ENCODE data around the gene SMC1A. TPM values are rescaled to one million over a fixed set of nuclear protein-coding genes. Genes with fewer than 3 reads are reported as not detected.

SMC1A gene
- total and polyA plus RNA-seq, 10 of the 15 experiments (the other 5 are each of a cell fraction or from before 2014, with no cell fraction given), result 25.6 to 158 (median 78.0) TPM

DNA sequence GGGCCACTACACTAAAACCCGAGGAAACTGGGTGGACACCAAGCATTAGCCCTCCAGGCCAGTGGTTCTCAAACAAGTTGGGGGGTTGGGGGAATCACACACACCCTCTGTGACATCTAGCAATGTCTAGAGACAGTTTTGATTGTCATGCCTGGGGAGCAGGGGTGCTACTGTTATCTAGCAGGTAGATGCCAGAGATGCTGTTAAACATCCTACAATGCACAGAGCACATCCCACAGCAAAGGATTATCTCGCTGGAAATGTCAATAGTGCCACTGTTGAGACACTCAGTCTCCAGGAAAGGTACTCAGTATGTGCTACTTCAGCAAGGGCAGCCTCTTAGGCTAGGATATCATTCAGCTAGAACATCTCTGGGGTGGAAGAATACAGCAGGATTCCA, 1.3 kb downstream of the SMC1A start:
- ATAC-seq, result no peak
- SMC1A ChIA-PET (ENCODE audit: uncharacterized antibody, unreplicated experiment), result interaction anchor here (1.9 kb wide), 1 partner anchor 8 kb away, joined by 8 read pairs; no protein-coding TSS in a partner anchor
- in situ Hi-C loops (cut with MboI) (no loop called here), intact Hi-C loops (cut with micrococcal nuclease; ENCODE audit: unreplicated experiment) (loop anchor here (5.0 kb wide), 1 partner anchor 199 kb away; no protein-coding TSS in a partner anchor)
- H4K20me1 ChIP-seq (ENCODE audit: control insufficient read depth, insufficient read depth), result no peaks in the 10 kb centered on the region; the same call in 1 of the 2 replicates
- 8% methylated on average over 2 of the region's 2 CpGs for WGBS (ENCODE audit: insufficient coverage, insufficient replicate concordance, low lambda C conversion rate, missing lambda C conversion rate)
- H2AFZ ChIP-seq (ENCODE audit: control insufficient read depth, low read depth, low read length), result no peak overlapping the region
- H3K4me3 ChIP-seq, result peak overlapping the region; percentile 80
- peak overlapping the region; percentile 100 for H3K4me2 ChIP-seq (ENCODE audit: control insufficient read depth, insufficient read depth)
- POLR2A ChIA-PET, result interaction anchor here (1.3 to 2.7 kb wide), 3 partner anchors 12 to 196 kb away, joined by 3 to 10 read pairs (median 4); partner anchors contain the start of gene KDM5C
- peaks cover 6% of the 10 kb centered on the region for H3K4me1 ChIP-seq (ENCODE audit: control insufficient read depth, insufficient read depth, low read length)
- TF ChIP-seq JUND (IDR thresholded peaks at IDR 0.05; ENCODE audit: low read depth, low read length) (no peak), ZNF24 (IDR thresholded peaks at IDR 0.05) (no peak), ZNF384 (IDR thresholded peaks at IDR 0.05; ENCODE audit: borderline replicate concordance, low read depth, low read length) (no peak), RUNX3 (IDR thresholded peaks at IDR 0.05; ENCODE audit: low read length) (no peak), MXI1 (IDR thresholded peaks at IDR 0.05; ENCODE audit: low read depth, low read length) (no peak), RB1 (IDR thresholded peaks at IDR 0.05; ENCODE audit: borderline replicate concordance) (no peak), POLR2AphosphoS2 (IDR thresholded peaks at IDR 0.05; ENCODE audit: low read depth, low read length) (no peak), CTCF (IDR thresholded peaks at IDR 0.05 in 2 of 3, conservative IDR thresholded peaks at IDR 0.05 in 1 of 3; ENCODE audit: control insufficient read depth in 2 of 3, extremely low read depth in 1 of 3, insufficient read depth in 1 of 3, low read depth in 3 of 3, low read length in 3 of 3) (no peak), CBX5 (IDR thresholded peaks at IDR 0.05; ENCODE audit: low read depth) (no peak), ZNF687 (IDR thresholded peaks at IDR 0.05) (no peak)
- TF ChIP-seq, protein P1, sequence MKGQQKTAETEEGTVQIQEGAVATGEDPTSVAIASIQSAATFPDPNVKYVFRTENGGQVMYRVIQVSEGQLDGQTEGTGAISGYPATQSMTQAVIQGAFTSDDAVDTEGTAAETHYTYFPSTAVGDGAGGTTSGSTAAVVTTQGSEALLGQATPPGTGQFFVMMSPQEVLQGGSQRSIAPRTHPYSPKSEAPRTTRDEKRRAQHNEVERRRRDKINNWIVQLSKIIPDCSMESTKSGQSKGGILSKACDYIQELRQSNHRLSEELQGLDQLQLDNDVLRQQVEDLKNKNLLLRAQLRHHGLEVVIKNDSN (IDR thresholded peaks at IDR 0.05; ENCODE audit: borderline replicate concordance, extremely low read length, insufficient read depth, low read depth, low read length), result no peak
- TF ChIP-seq, protein P2, sequence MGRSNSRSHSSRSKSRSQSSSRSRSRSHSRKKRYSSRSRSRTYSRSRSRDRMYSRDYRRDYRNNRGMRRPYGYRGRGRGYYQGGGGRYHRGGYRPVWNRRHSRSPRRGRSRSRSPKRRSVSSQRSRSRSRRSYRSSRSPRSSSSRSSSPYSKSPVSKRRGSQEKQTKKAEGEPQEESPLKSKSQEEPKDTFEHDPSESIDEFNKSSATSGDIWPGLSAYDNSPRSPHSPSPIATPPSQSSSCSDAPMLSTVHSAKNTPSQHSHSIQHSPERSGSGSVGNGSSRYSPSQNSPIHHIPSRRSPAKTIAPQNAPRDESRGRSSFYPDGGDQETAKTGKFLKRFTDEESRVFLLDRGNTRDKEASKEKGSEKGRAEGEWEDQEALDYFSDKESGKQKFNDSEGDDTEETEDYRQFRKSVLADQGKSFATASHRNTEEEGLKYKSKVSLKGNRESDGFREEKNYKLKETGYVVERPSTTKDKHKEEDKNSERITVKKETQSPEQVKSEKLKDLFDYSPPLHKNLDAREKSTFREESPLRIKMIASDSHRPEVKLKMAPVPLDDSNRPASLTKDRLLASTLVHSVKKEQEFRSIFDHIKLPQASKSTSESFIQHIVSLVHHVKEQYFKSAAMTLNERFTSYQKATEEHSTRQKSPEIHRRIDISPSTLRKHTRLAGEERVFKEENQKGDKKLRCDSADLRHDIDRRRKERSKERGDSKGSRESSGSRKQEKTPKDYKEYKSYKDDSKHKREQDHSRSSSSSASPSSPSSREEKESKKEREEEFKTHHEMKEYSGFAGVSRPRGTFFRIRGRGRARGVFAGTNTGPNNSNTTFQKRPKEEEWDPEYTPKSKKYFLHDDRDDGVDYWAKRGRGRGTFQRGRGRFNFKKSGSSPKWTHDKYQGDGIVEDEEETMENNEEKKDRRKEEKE (IDR thresholded peaks at IDR 0.05), result no peak
- H3K9me3 ChIP-seq (replicated peaks; ENCODE audit: control insufficient read depth, insufficient read depth, low read length), result no peaks in the 10 kb centered on the region
- H3K27me3 ChIP-seq (replicated peaks in 1 of 2; ENCODE audit: control insufficient read depth in 2 of 2, insufficient read depth in 2 of 2, low read length in 1 of 2), result no peaks in the 10 kb centered on the region
- peak overlapping the region; percentile 99 for H3K9ac ChIP-seq (ENCODE audit: control insufficient read depth, insufficient read depth, low read length)
- RAD21 ChIA-PET (ENCODE audit: unreplicated experiment), result no interaction called here
- DNase-seq (ENCODE audit: low read depth, low spot score), result no peak
- H3K79me2 ChIP-seq (ENCODE audit: control insufficient read depth, insufficient read depth, low read length), result peaks cover 52% of the 10 kb centered on the region
- CTCF ChIA-PET, result interaction anchor here (1.5 to 7.5 kb wide), 2 partner anchors 15 to 25 kb away, joined by 4 to 48 read pairs; partner anchors contain the start of gene HSD17B10
- BruUV-seq (replicated peaks), result no TSS peak
- H3K27ac ChIP-seq (ENCODE audit: control insufficient read depth, insufficient read depth), result peak overlapping the region; percentile 98
- H3K36me3 ChIP-seq (ENCODE audit: control insufficient read depth in 2 of 2, insufficient read depth in 2 of 2, low read length in 1 of 2), result peaks cover 0 to 3% of the 10 kb centered on the region in 2 experiments; a peak in 1 of 4 replicates
- FAIRE-seq, result no peak
